ENCODE data around the gene ZFYVE26.
A peak's percentile ranks its signal among the peaks of the same experiment; 100 is the strongest.

ZFYVE26 gene

GRCh38 chr14:67816326-67817002 is at the start of gene ZFYVE26:
Gene ZFYVE26 (minus strand): TSS chr14:67816590. CDS start chr14:67815963, 627 bp downstream.
- DNase-seq, result peak; percentile 90 to 99 (median 94)
- intact Hi-C loops (cut with DNase I), result no loop called here

- DNase-seq, result no peak
- intact Hi-C loops (cut with DNase I), result no loop called here
These were observed 46.8 kb upstream of the ZFYVE26 start for GRCh38 chr14:67863223-67863622.

- intact Hi-C loops (cut with DNase I), result no loop called here
- no peak for DNase-seq
These were observed 42.9 kb upstream of the ZFYVE26 start for GRCh38 chr14:67859169-67859749.

- peak in 2 of 10 donors; percentile 80 to 87 for DNase-seq
These were observed 41.5 kb upstream of the ZFYVE26 start for GRCh38 chr14:67857778-67858350.

GRCh38 chr14:67856827-67857226 is 40.4 kb upstream of the ZFYVE26 start:
- intact Hi-C loops (cut with DNase I), result no loop called here
- DNase-seq, result no peak

More at GRCh38 chr14:67857778-67858350, 41.5 kb upstream of the ZFYVE26 start:
- intact Hi-C loops (cut with DNase I), result no loop called here

GRCh38 chr14:67853715-67854114 is 37.3 kb upstream of the ZFYVE26 start:
- intact Hi-C loops (cut with DNase I), result no loop called here
- DNase-seq, result no peak

GRCh38 chr14:67852926-67853604 is 36.7 kb upstream of the ZFYVE26 start:
- intact Hi-C loops (cut with DNase I), result no loop called here

GRCh38 chr14:67851785-67852410 is 35.5 kb upstream of the ZFYVE26 start:
- intact Hi-C loops (cut with DNase I), result no loop called here
- DNase-seq, result no peak

More at GRCh38 chr14:67852926-67853604, 36.7 kb upstream of the ZFYVE26 start:
- no peak for DNase-seq

GRCh38 chr14:67850066-67850830 is 33.9 kb upstream of the ZFYVE26 start:
- no peak for DNase-seq
- intact Hi-C loops (cut with DNase I), result no loop called here

GRCh38 chr14:67846029-67846610 is 29.7 kb upstream of the ZFYVE26 start:
- intact Hi-C loops (cut with DNase I), result no loop called here
- peak in 1 of 10 donors; percentile 72 for DNase-seq

GRCh38 chr14:67837011-67837624 is 20.7 kb upstream of the ZFYVE26 start:
- intact Hi-C loops (cut with DNase I), result loop anchor here (10.0 kb wide), 1 partner anchor 978 kb away; no protein-coding TSS in a partner anchor
- DNase-seq, result no peak

GRCh38 chr14:67835596-67835995 is 19.2 kb upstream of the ZFYVE26 start:
- no peak for DNase-seq
- intact Hi-C loops (cut with DNase I), result loop anchor here (10.0 kb wide), 1 partner anchor 979 kb away; no protein-coding TSS in a partner anchor

GRCh38 chr14:67833403-67833802 is 17.0 kb upstream of the ZFYVE26 start:
- DNase-seq, result no peak
- intact Hi-C loops (cut with DNase I), result loop anchor here (10.0 kb wide), 1 partner anchor 981 kb away; no protein-coding TSS in a partner anchor

GRCh38 chr14:67831113-67831512 is 14.7 kb upstream of the ZFYVE26 start:
- no peak for DNase-seq

GRCh38 chr14:67821121-67821520 is 4.7 kb upstream of the ZFYVE26 start:
- DNase-seq, result no peak
- intact Hi-C loops (cut with DNase I), result no loop called here

More at GRCh38 chr14:67831113-67831512, 14.7 kb upstream of the ZFYVE26 start:
- intact Hi-C loops (cut with DNase I), result loop anchor here (10.0 kb wide), 1 partner anchor 984 kb away; no protein-coding TSS in a partner anchor

- DNase-seq, result no peak
- intact Hi-C loops (cut with DNase I), result no loop called here
These were observed 4.1 kb upstream of the ZFYVE26 start for GRCh38 chr14:67820428-67820971.

GRCh38 chr14:67819563-67820421 is 3.4 kb upstream of the ZFYVE26 start, which contains the start of gene RAD51B:
Gene RAD51B (plus strand): TSS chr14:67819779.
- intact Hi-C loops (cut with DNase I), result no loop called here
- DNase-seq, result peak; percentile 77 to 97 (median 84)
